ENCODE measurements around the gene CD247.
A peak's percentile ranks its signal among the peaks of the same experiment; 100 is the strongest.

CD247 gene

GRCh38 chr1:167532375-167532774, 14.0 kb upstream of the CD247 start:
- TF ChIP-seq CREB5 (CRISPR knock-in tag; IDR thresholded peaks at IDR 0.05; ENCODE audit: low read depth) (no peak), PPARA (CRISPR knock-in tag; IDR thresholded peaks at IDR 0.05; ENCODE audit: borderline replicate concordance) (no peak), TOX (CRISPR knock-in tag; IDR thresholded peaks at IDR 0.05; ENCODE audit: borderline replicate concordance) (no peak), ZC3H10 (CRISPR knock-in tag; IDR thresholded peaks at IDR 0.05) (no peak), ARNTL (CRISPR knock-in tag; IDR thresholded peaks at IDR 0.05; ENCODE audit: borderline replicate concordance, low read depth) (no peak), ZFP30 (CRISPR knock-in tag; IDR thresholded peaks at IDR 0.05) (no peak), TCF4 (CRISPR knock-in tag; IDR thresholded peaks at IDR 0.05; ENCODE audit: borderline replicate concordance) (no peak)
- TF ChIP-seq, protein P1, sequence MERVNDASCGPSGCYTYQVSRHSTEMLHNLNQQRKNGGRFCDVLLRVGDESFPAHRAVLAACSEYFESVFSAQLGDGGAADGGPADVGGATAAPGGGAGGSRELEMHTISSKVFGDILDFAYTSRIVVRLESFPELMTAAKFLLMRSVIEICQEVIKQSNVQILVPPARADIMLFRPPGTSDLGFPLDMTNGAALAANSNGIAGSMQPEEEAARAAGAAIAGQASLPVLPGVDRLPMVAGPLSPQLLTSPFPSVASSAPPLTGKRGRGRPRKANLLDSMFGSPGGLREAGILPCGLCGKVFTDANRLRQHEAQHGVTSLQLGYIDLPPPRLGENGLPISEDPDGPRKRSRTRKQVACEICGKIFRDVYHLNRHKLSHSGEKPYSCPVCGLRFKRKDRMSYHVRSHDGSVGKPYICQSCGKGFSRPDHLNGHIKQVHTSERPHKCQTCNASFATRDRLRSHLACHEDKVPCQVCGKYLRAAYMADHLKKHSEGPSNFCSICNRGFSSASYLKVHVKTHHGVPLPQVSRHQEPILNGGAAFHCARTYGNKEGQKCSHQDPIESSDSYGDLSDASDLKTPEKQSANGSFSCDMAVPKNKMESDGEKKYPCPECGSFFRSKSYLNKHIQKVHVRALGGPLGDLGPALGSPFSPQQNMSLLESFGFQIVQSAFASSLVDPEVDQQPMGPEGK (CRISPR knock-in tag; IDR thresholded peaks at IDR 0.05; ENCODE audit: borderline replicate concordance) = no peak
- no peak for ATAC-seq

DNA sequence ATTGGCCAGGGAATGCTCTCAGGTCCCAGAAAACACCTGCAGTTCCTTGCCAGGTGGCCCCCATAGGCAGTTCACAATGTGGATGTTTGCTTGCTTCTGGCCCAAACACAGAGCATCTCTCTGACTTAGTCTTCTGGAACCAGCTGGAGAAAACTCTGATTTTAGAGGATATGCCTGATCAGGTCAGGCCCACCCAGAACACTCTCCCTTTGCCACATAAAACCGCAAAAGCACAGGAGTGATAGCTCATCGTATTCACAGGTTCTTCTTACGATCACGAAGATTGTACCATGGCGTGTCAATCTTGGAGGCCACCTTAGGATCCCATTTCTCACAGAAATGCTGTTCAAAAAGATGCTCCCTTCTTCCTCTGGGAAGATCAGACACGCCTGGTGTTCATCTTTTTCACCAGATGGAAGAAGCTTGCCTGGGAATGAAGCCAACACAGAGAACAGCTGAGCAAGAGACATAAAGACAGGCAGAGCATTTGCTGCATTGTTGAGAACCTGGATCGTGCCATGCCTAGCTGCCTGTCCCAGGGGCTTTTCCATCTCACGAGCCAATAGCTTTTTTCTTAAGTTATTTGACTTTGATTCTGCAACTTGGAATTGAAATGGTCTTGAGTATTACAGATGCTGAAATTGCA, 11.6 kb upstream of the CD247 start:
- peak; percentile 35; the same call in 2 of the 3 replicates for ATAC-seq
- TF ChIP-seq TOX (CRISPR knock-in tag; IDR thresholded peaks at IDR 0.05; ENCODE audit: borderline replicate concordance) = no peak

DNA sequence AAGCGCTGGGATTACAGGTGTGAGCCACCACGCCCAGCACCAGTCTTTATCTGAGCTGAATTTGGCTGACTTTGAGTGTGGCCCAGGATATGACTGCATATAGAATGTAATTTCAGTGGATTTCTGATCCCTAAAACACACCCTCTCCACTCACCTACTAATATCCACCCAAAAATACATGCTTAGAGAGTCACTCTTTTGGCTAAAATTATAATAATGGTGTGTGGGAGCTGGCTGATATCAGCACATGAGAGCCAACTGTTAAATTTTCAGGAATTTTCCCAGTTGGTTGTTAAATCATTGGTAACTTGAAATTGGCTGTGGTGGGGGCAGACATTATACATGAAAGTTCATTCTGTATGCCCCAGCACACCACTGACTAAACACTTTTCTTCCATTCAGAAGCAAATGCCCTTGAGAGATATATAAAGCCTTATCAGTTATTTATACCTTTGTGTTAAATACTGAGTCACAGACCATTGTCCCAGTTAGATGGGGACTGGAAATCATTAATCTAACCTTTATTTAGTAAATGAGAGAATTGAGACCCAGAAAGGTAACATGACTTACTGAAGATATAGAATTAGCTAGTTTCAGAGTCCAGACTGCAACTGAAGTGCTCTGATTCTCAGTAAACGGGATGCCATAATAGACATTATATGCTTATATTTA, 9.9 kb upstream of the CD247 start:
- no peak for ATAC-seq
- TF ChIP-seq ISL1 (CRISPR knock-in tag; IDR thresholded peaks at IDR 0.05) (no peak), BACH2 (CRISPR knock-in tag; IDR thresholded peaks at IDR 0.05; ENCODE audit: borderline replicate concordance) (no peak), TCF4 (CRISPR knock-in tag; IDR thresholded peaks at IDR 0.05; ENCODE audit: borderline replicate concordance) (no peak), PPARA (CRISPR knock-in tag; IDR thresholded peaks at IDR 0.05; ENCODE audit: borderline replicate concordance) (no peak), SNAI2 (CRISPR knock-in tag; IDR thresholded peaks at IDR 0.05) (no peak), GLIS3 (CRISPR knock-in tag; IDR thresholded peaks at IDR 0.05) (no peak), ZFP3 (CRISPR knock-in tag; IDR thresholded peaks at IDR 0.05) (no peak), TOX (CRISPR knock-in tag; IDR thresholded peaks at IDR 0.05; ENCODE audit: borderline replicate concordance) (no peak), CREB5 (CRISPR knock-in tag; IDR thresholded peaks at IDR 0.05; ENCODE audit: low read depth) (no peak), RARB (CRISPR knock-in tag; IDR thresholded peaks at IDR 0.05) (no peak), ARNTL (CRISPR knock-in tag; IDR thresholded peaks at IDR 0.05; ENCODE audit: borderline replicate concordance, low read depth) (no peak), ESRRG (CRISPR knock-in tag; IDR thresholded peaks at IDR 0.05) (no peak), ZFP30 (CRISPR knock-in tag; IDR thresholded peaks at IDR 0.05) (no peak), CSRNP3 (CRISPR knock-in tag; IDR thresholded peaks at IDR 0.05) (no peak), ZNF8 (CRISPR knock-in tag; IDR thresholded peaks at IDR 0.05) (no peak)

GRCh38 chr1:167526667-167527383, 8.5 kb upstream of the CD247 start:
- ATAC-seq = no peak; the same call in 2 of the 3 replicates
- no peak for TF ChIP-seq CREB5 (CRISPR knock-in tag; IDR thresholded peaks at IDR 0.05; ENCODE audit: low read depth)
- no peak for TF ChIP-seq CSDC2 (CRISPR knock-in tag; IDR thresholded peaks at IDR 0.05)
- TF ChIP-seq ZC3H10 (CRISPR knock-in tag; IDR thresholded peaks at IDR 0.05) = no peak
- TF ChIP-seq SNAI2 (CRISPR knock-in tag; IDR thresholded peaks at IDR 0.05) = no peak
- TF ChIP-seq TOX (CRISPR knock-in tag; IDR thresholded peaks at IDR 0.05; ENCODE audit: borderline replicate concordance) = no peak
- no peak for TF ChIP-seq ZFP30 (CRISPR knock-in tag; IDR thresholded peaks at IDR 0.05)
- no peak for TF ChIP-seq ZNF8 (CRISPR knock-in tag; IDR thresholded peaks at IDR 0.05)
- TF ChIP-seq PPARA (CRISPR knock-in tag; IDR thresholded peaks at IDR 0.05; ENCODE audit: borderline replicate concordance) = no peak
- TF ChIP-seq ARNTL (CRISPR knock-in tag; IDR thresholded peaks at IDR 0.05; ENCODE audit: borderline replicate concordance, low read depth) = no peak
- TF ChIP-seq, protein P2, sequence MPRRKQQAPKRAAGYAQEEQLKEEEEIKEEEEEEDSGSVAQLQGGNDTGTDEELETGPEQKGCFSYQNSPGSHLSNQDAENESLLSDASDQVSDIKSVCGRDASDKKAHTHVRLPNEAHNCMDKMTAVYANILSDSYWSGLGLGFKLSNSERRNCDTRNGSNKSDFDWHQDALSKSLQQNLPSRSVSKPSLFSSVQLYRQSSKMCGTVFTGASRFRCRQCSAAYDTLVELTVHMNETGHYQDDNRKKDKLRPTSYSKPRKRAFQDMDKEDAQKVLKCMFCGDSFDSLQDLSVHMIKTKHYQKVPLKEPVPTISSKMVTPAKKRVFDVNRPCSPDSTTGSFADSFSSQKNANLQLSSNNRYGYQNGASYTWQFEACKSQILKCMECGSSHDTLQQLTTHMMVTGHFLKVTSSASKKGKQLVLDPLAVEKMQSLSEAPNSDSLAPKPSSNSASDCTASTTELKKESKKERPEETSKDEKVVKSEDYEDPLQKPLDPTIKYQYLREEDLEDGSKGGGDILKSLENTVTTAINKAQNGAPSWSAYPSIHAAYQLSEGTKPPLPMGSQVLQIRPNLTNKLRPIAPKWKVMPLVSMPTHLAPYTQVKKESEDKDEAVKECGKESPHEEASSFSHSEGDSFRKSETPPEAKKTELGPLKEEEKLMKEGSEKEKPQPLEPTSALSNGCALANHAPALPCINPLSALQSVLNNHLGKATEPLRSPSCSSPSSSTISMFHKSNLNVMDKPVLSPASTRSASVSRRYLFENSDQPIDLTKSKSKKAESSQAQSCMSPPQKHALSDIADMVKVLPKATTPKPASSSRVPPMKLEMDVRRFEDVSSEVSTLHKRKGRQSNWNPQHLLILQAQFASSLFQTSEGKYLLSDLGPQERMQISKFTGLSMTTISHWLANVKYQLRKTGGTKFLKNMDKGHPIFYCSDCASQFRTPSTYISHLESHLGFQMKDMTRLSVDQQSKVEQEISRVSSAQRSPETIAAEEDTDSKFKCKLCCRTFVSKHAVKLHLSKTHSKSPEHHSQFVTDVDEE (CRISPR knock-in tag; IDR thresholded peaks at IDR 0.05) = no peak
- no peak for TF ChIP-seq BACH2 (CRISPR knock-in tag; IDR thresholded peaks at IDR 0.05; ENCODE audit: borderline replicate concordance)
- no peak for TF ChIP-seq OSR1 (CRISPR knock-in tag; IDR thresholded peaks at IDR 0.05)
- no peak for TF ChIP-seq GLIS3 (CRISPR knock-in tag; IDR thresholded peaks at IDR 0.05)
